Measurements from ENCODE around the gene UBE2E3.

DNA sequence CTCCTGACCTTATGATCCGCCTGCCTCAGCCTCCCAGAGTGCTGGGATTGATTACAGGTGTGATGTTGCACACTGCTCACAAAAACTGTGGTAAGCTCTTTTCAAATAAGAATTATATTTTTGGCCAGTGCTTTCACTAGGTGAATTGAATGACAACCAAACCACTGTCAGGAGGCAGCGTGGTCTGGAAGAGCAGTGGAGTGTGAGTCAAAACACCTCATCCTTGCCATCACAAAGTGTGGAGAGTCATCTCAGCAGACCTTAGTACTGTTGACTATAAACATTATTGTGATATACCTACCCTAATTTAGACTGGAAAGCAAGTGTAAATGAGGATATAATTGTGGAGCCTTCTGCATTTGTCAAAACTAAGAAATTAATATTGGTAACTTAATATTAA, 61.3 kb downstream of the UBE2E3 start:
- TF ChIP-seq GTF2I (CRISPR knock-in tag; conservative IDR thresholded peaks at IDR 0.05) (no peak), GABPB1 (CRISPR knock-in tag; IDR thresholded peaks at IDR 0.05) (no peak), CREB1 (CRISPR knock-in tag; IDR thresholded peaks at IDR 0.05) (no peak)
- TF ChIP-seq, protein P1, sequence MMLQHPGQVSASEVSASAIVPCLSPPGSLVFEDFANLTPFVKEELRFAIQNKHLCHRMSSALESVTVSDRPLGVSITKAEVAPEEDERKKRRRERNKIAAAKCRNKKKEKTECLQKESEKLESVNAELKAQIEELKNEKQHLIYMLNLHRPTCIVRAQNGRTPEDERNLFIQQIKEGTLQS (CRISPR knock-in tag; conservative IDR thresholded peaks at IDR 0.05) = no peak
